ENCODE results near the gene TMEM212. TPM values are rescaled to one million over a fixed set of nuclear protein-coding genes. Genes with fewer than 3 reads are reported as not detected.

TMEM212 gene
- total and polyA plus RNA-seq, 2 of the 13 experiments (the other 11 are each of a cell fraction or from before 2014, with no cell fraction given): not detected

DNA sequence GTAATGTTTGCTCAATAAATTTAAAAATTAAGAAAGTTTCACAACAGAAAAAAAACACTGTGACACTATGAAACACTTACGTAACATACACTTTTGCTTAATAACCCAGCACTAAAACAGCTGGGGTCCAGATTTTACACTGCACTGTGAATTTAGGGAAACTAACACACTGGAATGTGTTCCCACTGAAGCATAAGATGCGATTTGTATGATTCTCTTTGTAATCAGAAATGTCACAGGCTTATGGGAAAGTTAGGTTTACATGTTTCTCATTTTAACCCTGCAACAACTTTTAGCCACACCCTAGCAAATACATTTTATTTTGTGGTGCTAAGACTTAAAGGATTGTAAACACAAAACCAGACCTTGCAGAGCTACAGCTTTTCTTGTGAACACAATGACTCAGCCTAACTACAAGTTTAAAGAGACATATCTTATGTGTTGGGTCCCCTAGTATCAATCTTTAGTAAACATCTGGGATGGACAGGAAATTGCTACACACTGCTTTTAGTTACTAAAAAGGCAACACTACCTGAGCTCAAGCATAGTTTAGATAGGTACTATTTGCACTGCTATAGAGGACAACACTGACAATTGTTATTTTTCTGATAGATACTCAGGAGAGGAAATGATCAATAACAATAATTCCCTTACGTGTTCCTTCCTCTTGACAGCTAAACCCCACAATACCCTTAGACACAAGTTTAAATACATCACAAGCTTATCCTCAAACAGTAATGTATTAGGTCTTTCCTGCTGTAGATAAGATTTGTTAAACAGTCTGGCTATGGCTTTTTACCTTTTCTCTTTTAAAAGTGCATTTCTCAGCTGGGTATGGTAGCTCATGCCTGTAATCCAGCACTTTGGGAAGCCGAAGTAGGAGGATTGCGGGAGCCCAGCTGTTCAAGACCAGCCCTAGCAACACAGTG, 36.7 kb upstream of the TMEM212 start (continued):
- TF ChIP-seq, protein P1, sequence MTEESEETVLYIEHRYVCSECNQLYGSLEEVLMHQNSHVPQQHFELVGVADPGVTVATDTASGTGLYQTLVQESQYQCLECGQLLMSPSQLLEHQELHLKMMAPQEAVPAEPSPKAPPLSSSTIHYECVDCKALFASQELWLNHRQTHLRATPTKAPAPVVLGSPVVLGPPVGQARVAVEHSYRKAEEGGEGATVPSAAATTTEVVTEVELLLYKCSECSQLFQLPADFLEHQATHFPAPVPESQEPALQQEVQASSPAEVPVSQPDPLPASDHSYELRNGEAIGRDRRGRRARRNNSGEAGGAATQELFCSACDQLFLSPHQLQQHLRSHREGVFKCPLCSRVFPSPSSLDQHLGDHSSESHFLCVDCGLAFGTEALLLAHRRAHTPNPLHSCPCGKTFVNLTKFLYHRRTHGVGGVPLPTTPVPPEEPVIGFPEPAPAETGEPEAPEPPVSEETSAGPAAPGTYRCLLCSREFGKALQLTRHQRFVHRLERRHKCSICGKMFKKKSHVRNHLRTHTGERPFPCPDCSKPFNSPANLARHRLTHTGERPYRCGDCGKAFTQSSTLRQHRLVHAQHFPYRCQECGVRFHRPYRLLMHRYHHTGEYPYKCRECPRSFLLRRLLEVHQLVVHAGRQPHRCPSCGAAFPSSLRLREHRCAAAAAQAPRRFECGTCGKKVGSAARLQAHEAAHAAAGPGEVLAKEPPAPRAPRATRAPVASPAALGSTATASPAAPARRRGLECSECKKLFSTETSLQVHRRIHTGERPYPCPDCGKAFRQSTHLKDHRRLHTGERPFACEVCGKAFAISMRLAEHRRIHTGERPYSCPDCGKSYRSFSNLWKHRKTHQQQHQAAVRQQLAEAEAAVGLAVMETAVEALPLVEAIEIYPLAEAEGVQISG (CRISPR knock-in tag; IDR thresholded peaks at IDR 0.05): no peak
- TF ChIP-seq JARID2 (CRISPR knock-in tag; IDR thresholded peaks at IDR 0.05; ENCODE audit: insufficient replicate concordance): no peak

DNA sequence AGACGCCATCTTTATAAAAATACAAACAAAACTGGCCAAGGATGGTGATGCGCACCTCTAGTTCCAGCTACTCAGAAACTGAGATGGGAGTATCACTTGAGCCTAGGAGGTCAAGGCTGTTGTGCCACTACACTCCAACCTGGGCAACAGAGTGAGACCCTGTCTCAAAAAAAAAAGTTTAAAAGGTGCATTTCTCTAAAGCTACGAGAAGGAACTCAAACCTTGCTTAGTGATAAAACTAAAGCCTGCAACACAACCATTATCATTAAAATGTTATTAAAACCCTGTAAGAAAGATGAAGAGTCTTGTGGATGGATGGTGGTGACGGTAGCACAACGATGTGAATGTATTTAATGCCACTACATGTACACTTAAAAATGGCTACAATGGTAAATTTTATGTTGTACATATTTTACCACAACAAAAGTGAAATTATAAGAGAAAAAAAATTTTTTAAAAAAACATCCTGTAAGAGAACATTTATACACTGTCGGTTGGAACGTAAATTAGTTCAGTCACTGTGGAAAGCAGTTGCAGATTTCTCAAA, 35.9 kb upstream of the TMEM212 start:
- POLR2A ChIA-PET: interaction anchor here (0.7 to 6.5 kb wide), 10 partner anchors 16 to 232 kb away, joined by 3 to 91 read pairs (median 6); partner anchors contain the start of genes FNDC3B and TMEM212
- no peak for ATAC-seq
- peak overlapping the region in 2 of 3 experiments; percentile 3 to 31; a peak in 4 of 6 replicates for H3K4me3 ChIP-seq (replicated peaks in 1 of 3; ENCODE audit: insufficient read depth in 1 of 3, low read depth in 2 of 3, low read length in 3 of 3)
- peaks cover 87% of the 10 kb centered on the region for H3K79me2 ChIP-seq (ENCODE audit: insufficient read depth, low read length)
- intact Hi-C loops (cut with micrococcal nuclease; ENCODE audit: unreplicated experiment): loop anchor here (5.0 kb wide), 1 partner anchor 235 kb away; no protein-coding TSS in a partner anchor
- peaks cover 75% of the 10 kb centered on the region for H3K4me1 ChIP-seq (ENCODE audit: insufficient read depth, low read length)
- in situ Hi-C loops (cut with HindIII; ENCODE audit: extremely low pct_ligation_motif_present, low pct_unique_long_range_greater_than_20kb): no loop called here
- H3K4me2 ChIP-seq (ENCODE audit: low read depth, low read length): peak overlapping the region; percentile 83
- DNase-seq (ENCODE audit: low spot score): no peak
- CTCF ChIA-PET (ENCODE audit: low intra/inter-chr PET ratio, low total read pairs): no interaction called here
- H3K9ac ChIP-seq (ENCODE audit: insufficient read depth, low read depth, low read length): peak overlapping the region; percentile 65
- H3K27ac ChIP-seq (ENCODE audit: extremely low read length, insufficient read depth, low read length): peak overlapping the region; percentile 88
- H3K36me3 ChIP-seq (replicated peaks in 1 of 2; ENCODE audit: control insufficient read depth in 1 of 2, insufficient read depth in 2 of 2, low read length in 2 of 2): peaks cover 0 to 11% of the 10 kb centered on the region in 2 experiments; a peak in 2 of 5 replicates
- 75% methylated on average over 7 of the region's 7 CpGs for WGBS (ENCODE audit: low lambda C conversion rate)
- no peak overlapping the region for H2AFZ ChIP-seq (ENCODE audit: low read length)
- no peak for FAIRE-seq
- H3K9me3 ChIP-seq (ENCODE audit: low read length): no peaks in the 10 kb centered on the region
- BruUV-seq (replicated peaks): TSS peak; percentile 6
- no peaks in the 10 kb centered on the region; the same call in 1 of the 2 replicates for H4K20me1 ChIP-seq (ENCODE audit: insufficient read depth, low read length)
- no peaks in the 10 kb centered on the region; a peak in 1 of 5 replicates for H3K27me3 ChIP-seq (ENCODE audit: control insufficient read depth in 1 of 2, insufficient read depth in 2 of 2, low read length in 2 of 2)
- TF ChIP-seq, protein P2, sequence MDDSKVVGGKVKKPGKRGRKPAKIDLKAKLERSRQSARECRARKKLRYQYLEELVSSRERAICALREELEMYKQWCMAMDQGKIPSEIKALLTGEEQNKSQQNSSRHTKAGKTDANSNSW (CRISPR knock-in tag; IDR thresholded peaks at IDR 0.05; ENCODE audit: borderline replicate concordance): no peak
- TF ChIP-seq PRPF4 (IDR thresholded peaks at IDR 0.05; ENCODE audit: low read depth, low read length, poor library complexity, severe bottlenecking) (peak; percentile 82), ZFP36L1 (CRISPR knock-in tag; IDR thresholded peaks at IDR 0.05) (no peak), POLR2G (IDR thresholded peaks at IDR 0.05; ENCODE audit: low read depth, low read length) (peak; percentile 10; the same call in 1 of the 2 replicates), SRF (IDR thresholded peaks at IDR 0.05; ENCODE audit: low read depth, low read length) (no peak), ZNF3 (CRISPR knock-in tag; IDR thresholded peaks at IDR 0.05) (no peak), MTA3 (CRISPR knock-in tag; IDR thresholded peaks at IDR 0.05) (no peak), ZNF501 (CRISPR knock-in tag; IDR thresholded peaks at IDR 0.05) (0 out of 2 replicates have a peak, but pooled peaks have one; percentile 29), ZBTB7A (CRISPR knock-in tag; IDR thresholded peaks at IDR 0.05) (no peak)
- TF ChIP-seq, protein P3, sequence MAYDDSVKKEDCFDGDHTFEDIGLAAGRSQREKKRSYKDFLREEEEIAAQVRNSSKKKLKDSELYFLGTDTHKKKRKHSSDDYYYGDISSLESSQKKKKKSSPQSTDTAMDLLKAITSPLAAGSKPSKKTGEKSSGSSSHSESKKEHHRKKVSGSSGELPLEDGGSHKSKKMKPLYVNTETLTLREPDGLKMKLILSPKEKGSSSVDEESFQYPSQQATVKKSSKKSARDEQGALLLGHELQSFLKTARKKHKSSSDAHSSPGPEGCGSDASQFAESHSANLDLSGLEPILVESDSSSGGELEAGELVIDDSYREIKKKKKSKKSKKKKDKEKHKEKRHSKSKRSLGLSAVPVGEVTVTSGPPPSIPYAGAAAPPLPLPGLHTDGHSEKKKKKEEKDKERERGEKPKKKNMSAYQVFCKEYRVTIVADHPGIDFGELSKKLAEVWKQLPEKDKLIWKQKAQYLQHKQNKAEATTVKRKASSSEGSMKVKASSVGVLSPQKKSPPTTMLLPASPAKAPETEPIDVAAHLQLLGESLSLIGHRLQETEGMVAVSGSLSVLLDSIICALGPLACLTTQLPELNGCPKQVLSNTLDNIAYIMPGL (CRISPR knock-in tag; IDR thresholded peaks at IDR 0.05; ENCODE audit: borderline replicate concordance in 1 of 2, low read depth in 1 of 2): no peak
- TF ChIP-seq, protein P4, sequence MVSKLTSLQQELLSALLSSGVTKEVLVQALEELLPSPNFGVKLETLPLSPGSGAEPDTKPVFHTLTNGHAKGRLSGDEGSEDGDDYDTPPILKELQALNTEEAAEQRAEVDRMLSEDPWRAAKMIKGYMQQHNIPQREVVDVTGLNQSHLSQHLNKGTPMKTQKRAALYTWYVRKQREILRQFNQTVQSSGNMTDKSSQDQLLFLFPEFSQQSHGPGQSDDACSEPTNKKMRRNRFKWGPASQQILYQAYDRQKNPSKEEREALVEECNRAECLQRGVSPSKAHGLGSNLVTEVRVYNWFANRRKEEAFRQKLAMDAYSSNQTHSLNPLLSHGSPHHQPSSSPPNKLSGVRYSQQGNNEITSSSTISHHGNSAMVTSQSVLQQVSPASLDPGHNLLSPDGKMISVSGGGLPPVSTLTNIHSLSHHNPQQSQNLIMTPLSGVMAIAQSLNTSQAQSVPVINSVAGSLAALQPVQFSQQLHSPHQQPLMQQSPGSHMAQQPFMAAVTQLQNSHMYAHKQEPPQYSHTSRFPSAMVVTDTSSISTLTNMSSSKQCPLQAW (CRISPR knock-in tag; IDR thresholded peaks at IDR 0.05): no peak

All from HepG2 (cell line).